Right atrium auricular region (tissue), 2 donors: Measurements from ENCODE around the gene QRICH1. TPM values are rescaled to one million over a fixed set of nuclear protein-coding genes. Genes with fewer than 3 reads are reported as not detected.
A peak's percentile ranks its signal among the peaks of the same experiment; 100 is the strongest.

Experiments used
- DNase-seq: peaks from one replicate; pipeline ENCODE4 v3.0.0-alpha.2; 2019; ENCODE audit warnings: low spot score
- H3K27ac ChIP-seq, 2 donors: fragments of 200-600 bp; sonication (generic); 1 replicate in 1 of 2; 2 replicates in 1 of 2; pipeline ENCODE4 v1.5.1; 2016 to 2019
- H3K27me3 ChIP-seq, 2 donors: fragments of 200-600 bp; sonication (generic); one replicate each; pipeline versions ENCODE4 v1.5.1 to v1.6.0; 2017 to 2019
- H3K36me3 ChIP-seq: fragments of 200-600 bp; sonication (generic); one replicate; pipeline ENCODE4 v1.5.1; 2016
- H3K4me1 ChIP-seq, 2 donors: fragments of 200-600 bp; sonication (generic); one replicate each; pipeline versions ENCODE4 v1.5.1 to v1.6.0; 2017 to 2019
- H3K4me3 ChIP-seq, 2 donors: fragments of 200-600 bp; sonication (generic); 1 replicate in 1 of 2; 2 replicates in 1 of 2; pipeline ENCODE4 v1.5.1; 2017 to 2019; ENCODE audit warnings: mild to moderate bottlenecking in 1 of 2, moderate library complexity in 1 of 2
- H3K9me3 ChIP-seq, 2 donors: fragments of 200-600 bp; sonication (generic); one replicate each; pipeline ENCODE4 v1.5.1; 2019
- CTCF ChIP-seq, 2 donors: fragments of 200-600 bp; sonication (generic); IDR thresholded peaks; one replicate each; pipeline ENCODE4 v1.5.1; 2019; ENCODE audit warnings: antibody characterized with exemption in 2 of 2
- total RNA-seq, 2 donors: library from RNA; depleted of rRNA; stranded (reverse); fragments of >200 nt; gene quantifications; one replicate each; pipeline ENCODE4 v1.1.0, GENCODE V29; 2016

Gene QRICH1
- total RNA-seq, 2 donors from 2014 or later = 39.1 to 46.8 TPM

- Histone ChIP-seq H3K27me3 (no peaks in the 10 kb centered on the region), H3K9me3 (no peaks in the 10 kb centered on the region), H3K4me1 (peaks cover 0 to 20% of the 10 kb centered on the region in 2 donors), H3K36me3 (peaks cover 79% of the 10 kb centered on the region), H3K27ac (no peak overlapping the region), H3K4me3 (no peak overlapping the region)
- TF ChIP-seq CTCF (IDR thresholded peaks at IDR 0.05) = no peak
- DNase-seq = no peak
Observed at GRCh38 chr3:49122022-49122421, 28.2 kb upstream of the QRICH1 start.

- DNase-seq = no peak
- Histone ChIP-seq H3K27me3 (no peaks in the 10 kb centered on the region), H3K36me3 (peaks cover 79% of the 10 kb centered on the region), H3K4me1 (peaks cover 0 to 20% of the 10 kb centered on the region in 2 donors), H3K9me3 (no peaks in the 10 kb centered on the region), H3K27ac (peak overlapping the region; percentile 94), H3K4me3 (peak overlapping the region; percentile 84 to 96)
- TF ChIP-seq CTCF (IDR thresholded peaks at IDR 0.05) = no peak
Observed at GRCh38 chr3:49121132-49121736, 27.4 kb upstream of the QRICH1 start.

GRCh38 chr3:49120438-49121131, 26.7 kb upstream of the QRICH1 start, which contains the start of gene USP19:
Gene USP19 (minus strand): TSS chr3:49120823. CDS start chr3:49119145, 1,678 bp downstream.
- TF ChIP-seq CTCF (IDR thresholded peaks at IDR 0.05) = peak in 1 of 2 donors; percentile 13
- Histone ChIP-seq H3K36me3 (peaks cover 79% of the 10 kb centered on the region), H3K27ac (peak within 1 kb of the TSS; percentile 94), H3K9me3 (no peaks in the 10 kb centered on the region), H3K27me3 (no peaks in the 10 kb centered on the region), H3K4me1 (peaks cover 0 to 20% of the 10 kb centered on the region in 2 donors), H3K4me3 (peak within 1 kb of the TSS; percentile 84 to 96)
- peak; percentile 95 for DNase-seq

- TF ChIP-seq CTCF (IDR thresholded peaks at IDR 0.05) = no peak
- H3K4me1 ChIP-seq = peaks cover 0 to 20% of the 10 kb centered on the region in 2 donors
- peak overlapping the region; percentile 94 for H3K27ac ChIP-seq
- no peaks in the 10 kb centered on the region for H3K9me3 ChIP-seq
- no peaks in the 10 kb centered on the region for H3K27me3 ChIP-seq
- peak overlapping the region; percentile 84 to 96 for H3K4me3 ChIP-seq
- peaks cover 79% of the 10 kb centered on the region for H3K36me3 ChIP-seq
- DNase-seq = no peak
Observed at GRCh38 chr3:49120096-49120437, 26.2 kb upstream of the QRICH1 start.

GRCh38 chr3:49119439-49119838, 25.6 kb upstream of the QRICH1 start:
- no peaks in the 10 kb centered on the region for H3K27me3 ChIP-seq
- peaks cover 79% of the 10 kb centered on the region for H3K36me3 ChIP-seq

More at GRCh38 chr3:49119439-49119838, 25.6 kb upstream of the QRICH1 start:
- Histone ChIP-seq H3K4me1 (peaks cover 0 to 20% of the 10 kb centered on the region in 2 donors), H3K9me3 (no peaks in the 10 kb centered on the region), H3K27ac (peak overlapping the region; percentile 94), H3K4me3 (peak overlapping the region; percentile 84 to 96)
- no peak for TF ChIP-seq CTCF (IDR thresholded peaks at IDR 0.05)
- DNase-seq = no peak
